Activated CD8-positive, alpha-beta memory T cell treated with anti-CD3 and anti-CD28 coated beads for 48 hours (primary cell): ENCODE data around the gene OAS2.
"Not testable (repeated sequence)": the region's sequence is repeated elsewhere in the genome, so short reads cannot be mapped to it uniquely, and the experiment has no call there.

ENCODE experiments used
- DNase-seq, 3 experiments: peaks; one replicate each; pipeline ENCODE4 v3.0.0-alpha.2; 2020; ENCODE audit warnings: low read depth in 2 of 3, low spot score in 2 of 3

The OAS2 gene

DNA sequence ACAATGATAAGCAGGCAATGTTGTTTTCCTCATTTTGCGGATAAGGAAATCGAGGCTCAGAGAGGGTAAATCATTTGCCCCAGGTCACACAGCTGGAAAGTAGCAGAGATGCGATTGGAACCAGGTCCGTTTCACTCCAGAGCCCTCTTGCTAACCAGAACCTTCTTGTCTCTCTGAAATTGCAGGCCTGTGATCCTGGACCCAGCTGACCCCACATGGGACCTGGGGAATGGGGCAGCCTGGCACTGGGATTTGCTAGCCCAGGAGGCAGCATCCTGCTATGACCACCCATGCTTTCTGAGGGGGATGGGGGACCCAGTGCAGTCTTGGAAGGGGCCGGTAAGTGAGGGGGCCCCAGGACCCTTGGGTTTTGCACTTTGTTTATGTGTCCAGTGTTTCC is 30.6 kb upstream of the OAS2 start:
- no peak for DNase-seq

DNA sequence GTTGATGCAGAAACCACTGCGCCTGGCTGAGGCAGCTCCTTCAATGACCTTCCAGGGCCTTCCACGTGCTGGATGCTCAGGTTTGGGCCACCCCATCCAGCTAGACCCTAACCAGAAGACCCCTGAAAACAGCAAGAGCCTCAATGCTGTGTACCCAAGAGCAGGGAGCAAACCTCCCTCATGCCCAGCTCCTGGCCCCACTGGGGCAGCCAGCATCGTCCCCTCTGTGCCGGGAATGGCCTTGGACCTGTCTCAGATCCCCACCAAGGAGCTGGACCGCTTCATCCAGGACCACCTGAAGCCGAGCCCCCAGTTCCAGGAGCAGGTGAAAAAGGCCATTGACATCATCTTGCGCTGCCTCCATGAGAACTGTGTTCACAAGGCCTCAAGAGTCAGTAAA is 29.5 kb upstream of the OAS2 start:
- no peak for DNase-seq

DNA sequence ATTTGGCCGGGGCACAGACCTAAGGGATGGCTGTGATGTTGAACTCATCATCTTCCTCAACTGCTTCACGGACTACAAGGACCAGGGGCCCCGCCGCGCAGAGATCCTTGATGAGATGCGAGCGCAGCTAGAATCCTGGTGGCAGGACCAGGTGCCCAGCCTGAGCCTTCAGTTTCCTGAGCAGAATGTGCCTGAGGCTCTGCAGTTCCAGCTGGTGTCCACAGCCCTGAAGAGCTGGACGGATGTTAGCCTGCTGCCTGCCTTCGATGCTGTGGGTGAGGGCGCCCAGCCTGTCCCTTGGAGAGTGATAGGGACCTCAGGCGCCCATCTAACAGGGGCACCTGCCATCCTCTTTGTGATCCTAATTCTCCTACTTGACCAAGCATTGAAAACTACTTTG is 27.6 kb upstream of the OAS2 start:
- DNase-seq: no peak

DNA sequence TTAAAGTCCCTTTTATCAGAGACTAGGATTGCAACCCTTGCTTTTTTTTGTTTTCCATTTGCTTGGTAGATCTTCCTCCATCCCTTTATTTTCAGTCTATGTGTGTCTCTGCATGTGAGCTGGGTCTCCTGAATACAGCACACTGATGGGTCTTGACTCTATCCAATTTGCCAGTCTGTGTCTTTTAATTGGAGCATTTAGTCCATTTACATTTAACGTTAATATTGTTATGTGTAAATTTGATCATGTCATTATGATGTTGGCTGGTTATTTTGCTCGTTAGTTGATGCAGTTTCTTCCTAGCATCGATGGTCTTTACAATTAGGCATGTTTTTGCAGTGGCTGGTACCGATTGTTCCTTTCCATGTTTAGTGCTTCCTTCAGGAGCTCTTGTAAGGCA is 21.2 kb upstream of the OAS2 start:
- not testable (repeated sequence) for DNase-seq

DNA sequence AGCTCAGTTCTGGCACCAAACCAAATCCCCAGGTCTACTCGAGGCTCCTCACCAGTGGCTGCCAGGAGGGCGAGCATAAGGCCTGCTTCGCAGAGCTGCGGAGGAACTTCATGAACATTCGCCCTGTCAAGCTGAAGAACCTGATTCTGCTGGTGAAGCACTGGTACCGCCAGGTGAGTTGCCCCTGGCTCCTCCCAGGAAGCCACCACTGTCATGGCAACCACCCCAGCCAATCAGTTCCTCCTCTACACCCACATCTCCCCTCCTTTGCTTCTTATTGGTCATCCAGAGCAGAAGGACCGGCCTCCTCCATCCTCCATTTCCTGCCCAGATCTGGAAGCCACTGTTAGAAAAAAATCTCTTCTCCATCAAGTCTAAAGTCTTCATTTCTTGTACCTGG is 17.2 kb upstream of the OAS2 start:
- no peak for DNase-seq

DNA sequence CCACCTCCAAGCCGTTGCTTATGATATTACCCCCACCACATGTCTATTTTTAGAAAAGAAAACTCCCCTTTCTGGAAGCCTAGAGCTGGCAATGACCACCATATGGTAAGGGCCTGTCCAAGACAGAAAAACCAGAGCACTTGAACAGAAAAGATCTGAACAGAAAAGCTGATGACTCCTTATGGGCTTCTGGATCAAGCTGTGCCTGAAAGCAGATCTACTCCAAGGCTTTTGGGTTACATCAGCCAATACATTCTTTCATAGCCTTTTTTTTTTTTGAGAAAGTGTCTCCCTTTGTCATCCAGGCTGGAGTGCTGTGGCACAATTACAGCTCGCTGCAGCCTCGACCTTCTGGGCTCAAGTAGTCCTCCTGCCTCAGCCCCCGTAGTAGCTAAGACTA is 16.8 kb upstream of the OAS2 start:
- DNase-seq: no peak

DNA sequence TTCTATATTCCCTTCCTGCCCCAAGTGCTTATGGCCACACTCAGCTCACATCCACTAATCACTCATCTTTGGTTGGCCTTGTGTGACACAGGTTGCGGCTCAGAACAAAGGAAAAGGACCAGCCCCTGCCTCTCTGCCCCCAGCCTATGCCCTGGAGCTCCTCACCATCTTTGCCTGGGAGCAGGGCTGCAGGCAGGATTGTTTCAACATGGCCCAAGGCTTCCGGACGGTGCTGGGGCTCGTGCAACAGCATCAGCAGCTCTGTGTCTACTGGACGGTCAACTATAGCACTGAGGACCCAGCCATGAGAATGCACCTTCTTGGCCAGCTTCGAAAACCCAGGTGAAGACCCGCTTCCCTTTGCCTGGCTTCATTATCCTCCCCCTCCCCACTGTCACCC is 15.8 kb upstream of the OAS2 start:
- no peak for DNase-seq

DNA sequence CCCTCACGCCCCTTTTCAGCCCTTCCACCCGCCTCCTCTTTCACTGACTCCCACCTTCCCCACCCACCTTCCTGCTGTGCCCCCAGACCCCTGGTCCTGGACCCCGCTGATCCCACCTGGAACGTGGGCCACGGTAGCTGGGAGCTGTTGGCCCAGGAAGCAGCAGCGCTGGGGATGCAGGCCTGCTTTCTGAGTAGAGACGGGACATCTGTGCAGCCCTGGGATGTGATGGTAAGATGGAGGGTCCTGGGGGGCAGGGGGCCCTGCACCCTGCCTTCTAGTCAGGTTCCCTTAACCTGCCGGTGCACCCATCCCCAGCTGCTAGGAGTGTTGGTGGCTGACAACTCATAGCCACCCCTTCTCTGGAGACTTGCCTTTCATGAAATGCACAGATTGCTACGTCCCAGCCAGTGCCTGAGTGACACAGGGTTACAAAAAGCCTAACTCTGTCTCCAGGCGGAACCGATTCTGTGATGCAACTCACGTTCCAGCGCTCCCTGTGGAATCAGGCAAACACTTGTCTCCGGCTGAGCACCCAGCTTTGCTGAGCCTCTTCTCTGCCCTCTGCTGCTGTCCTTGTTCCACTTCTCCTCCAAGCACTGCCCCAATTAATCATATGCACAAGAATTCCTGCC is 15.0 kb upstream of the OAS2 start:
- no peak for DNase-seq

DNA sequence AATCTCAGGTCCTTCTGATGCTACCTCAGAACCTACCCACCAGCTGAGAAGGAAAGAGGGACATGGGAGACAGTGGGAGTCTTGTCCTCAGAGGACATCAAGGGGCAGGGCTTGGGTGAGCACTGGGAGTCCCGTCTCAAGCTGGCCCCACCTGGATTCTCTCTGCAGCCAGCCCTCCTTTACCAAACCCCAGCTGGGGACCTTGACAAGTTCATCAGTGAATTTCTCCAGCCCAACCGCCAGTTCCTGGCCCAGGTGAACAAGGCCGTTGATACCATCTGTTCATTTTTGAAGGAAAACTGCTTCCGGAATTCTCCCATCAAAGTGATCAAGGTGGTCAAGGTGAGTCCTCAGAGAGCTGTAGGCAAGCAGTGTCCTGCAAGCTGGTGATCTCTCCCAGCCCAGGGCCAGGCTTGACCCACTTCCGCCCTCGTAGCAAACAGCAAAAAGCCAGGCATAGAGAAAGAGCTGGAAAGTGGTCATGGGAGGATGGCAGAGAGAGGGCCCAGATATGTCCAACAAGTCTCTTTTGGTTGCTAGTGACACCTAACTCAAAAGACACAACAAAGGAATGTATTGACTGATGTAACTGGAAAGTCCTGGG is 14.2 kb upstream of the OAS2 start:
- DNase-seq: no peak

DNA sequence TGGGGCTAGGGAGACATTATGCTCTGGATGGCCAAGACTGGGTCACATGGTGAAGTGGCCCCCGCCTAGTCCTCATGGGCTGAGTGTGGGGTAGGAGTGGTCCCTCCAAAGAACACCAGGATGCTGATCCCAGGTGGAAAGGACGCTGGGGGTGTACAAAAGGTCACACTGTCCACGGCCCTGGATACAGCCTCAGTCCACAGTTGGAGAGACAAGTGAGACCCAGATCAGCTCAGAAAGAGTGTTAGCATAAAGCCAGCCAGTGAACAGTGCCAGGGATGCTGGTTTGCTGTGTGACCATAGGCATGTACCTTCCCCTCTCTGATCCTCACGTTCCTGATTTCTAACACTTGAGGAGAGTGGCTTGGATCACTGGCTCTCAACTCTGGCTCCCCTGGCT is 13.4 kb upstream of the OAS2 start:
- DNase-seq: no peak

DNA sequence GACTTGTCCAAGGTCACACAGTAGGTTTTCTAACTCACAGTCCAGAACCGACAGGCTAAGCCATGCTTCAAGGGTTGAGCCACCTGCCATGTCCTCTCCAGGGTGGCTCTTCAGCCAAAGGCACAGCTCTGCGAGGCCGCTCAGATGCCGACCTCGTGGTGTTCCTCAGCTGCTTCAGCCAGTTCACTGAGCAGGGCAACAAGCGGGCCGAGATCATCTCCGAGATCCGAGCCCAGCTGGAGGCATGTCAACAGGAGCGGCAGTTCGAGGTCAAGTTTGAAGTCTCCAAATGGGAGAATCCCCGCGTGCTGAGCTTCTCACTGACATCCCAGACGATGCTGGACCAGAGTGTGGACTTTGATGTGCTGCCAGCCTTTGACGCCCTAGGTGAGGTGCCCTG is 12.7 kb upstream of the OAS2 start:
- no peak for DNase-seq

DNA sequence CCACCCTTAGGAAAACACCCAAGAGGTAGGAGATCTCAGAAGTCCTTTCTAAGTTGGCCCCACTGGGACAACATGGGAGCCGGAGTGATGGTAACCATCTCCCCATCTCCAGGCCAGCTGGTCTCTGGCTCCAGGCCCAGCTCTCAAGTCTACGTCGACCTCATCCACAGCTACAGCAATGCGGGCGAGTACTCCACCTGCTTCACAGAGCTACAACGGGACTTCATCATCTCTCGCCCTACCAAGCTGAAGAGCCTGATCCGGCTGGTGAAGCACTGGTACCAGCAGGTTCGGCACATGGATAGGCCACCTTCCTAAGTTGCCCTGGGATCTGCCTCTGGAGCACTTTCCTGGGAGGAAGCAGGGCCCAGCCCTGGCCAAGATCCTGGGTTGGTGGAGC is 11.0 kb upstream of the OAS2 start:
- DNase-seq: no peak

DNA sequence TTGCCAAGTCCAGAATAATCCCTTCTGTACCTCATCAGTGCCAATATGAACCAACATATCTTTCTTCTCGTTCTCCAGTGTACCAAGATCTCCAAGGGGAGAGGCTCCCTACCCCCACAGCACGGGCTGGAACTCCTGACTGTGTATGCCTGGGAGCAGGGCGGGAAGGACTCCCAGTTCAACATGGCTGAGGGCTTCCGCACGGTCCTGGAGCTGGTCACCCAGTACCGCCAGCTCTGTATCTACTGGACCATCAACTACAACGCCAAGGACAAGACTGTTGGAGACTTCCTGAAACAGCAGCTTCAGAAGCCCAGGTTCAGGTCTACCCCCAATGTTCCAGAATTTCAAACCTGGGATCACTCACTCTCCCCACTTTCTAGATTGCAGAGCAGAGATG is 10.5 kb upstream of the OAS2 start:
- no peak for DNase-seq

DNA sequence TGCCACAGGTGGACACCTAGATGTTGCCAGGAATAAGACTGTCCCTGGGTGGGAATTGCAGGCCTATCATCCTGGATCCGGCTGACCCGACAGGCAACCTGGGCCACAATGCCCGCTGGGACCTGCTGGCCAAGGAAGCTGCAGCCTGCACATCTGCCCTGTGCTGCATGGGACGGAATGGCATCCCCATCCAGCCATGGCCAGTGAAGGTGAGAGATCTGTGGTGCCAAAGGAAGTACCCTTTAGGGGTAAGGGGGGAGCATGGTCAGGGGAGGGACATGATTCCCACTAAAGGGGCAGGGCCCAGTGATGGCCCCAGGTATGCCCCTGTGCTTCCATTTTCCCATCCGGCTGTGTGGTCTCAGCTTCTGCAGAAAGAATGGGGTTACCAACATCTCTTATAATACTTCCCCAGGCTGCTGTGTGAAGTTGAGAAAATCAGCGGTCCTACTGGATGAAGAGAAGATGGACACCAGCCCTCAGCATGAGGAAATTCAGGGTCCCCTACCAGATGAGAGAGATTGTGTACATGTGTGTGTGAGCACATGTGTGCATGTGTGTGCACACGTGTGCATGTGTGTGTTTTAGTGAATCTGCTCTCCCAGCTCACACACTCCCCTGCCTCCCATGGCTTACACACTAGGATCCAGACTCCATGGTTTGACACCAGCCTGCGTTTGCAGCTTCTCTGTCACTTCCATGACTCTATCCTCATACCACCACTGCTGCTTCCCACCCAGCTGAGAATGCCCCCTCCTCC is 8.6 kb upstream of the OAS2 start:
- DNase-seq: no peak

DNA sequence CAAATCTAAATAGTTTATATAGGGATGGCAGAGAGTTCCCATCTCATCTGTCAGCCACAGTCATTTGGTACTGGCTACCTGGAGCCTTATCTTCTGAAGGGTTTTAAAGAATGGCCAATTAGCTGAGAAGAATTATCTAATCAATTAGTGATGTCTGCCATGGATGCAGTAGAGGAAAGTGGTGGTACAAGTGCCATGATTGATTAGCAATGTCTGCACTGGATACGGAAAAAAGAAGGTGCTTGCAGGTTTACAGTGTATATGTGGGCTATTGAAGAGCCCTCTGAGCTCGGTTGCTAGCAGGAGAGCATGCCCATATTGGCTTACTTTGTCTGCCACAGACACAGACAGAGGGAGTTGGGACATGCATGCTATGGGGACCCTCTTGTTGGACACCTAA is 7.9 kb upstream of the OAS2 start:
- no peak for DNase-seq

DNA sequence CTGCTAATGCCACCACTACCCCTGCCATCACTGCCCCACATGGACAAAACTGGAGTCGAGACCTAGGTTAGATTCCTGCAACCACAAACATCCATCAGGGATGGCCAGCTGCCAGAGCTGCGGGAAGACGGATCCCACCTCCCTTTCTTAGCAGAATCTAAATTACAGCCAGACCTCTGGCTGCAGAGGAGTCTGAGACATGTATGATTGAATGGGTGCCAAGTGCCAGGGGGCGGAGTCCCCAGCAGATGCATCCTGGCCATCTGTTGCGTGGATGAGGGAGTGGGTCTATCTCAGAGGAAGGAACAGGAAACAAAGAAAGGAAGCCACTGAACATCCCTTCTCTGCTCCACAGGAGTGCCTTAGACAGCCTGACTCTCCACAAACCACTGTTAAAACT is 7.1 kb upstream of the OAS2 start:
- no peak for DNase-seq

DNA sequence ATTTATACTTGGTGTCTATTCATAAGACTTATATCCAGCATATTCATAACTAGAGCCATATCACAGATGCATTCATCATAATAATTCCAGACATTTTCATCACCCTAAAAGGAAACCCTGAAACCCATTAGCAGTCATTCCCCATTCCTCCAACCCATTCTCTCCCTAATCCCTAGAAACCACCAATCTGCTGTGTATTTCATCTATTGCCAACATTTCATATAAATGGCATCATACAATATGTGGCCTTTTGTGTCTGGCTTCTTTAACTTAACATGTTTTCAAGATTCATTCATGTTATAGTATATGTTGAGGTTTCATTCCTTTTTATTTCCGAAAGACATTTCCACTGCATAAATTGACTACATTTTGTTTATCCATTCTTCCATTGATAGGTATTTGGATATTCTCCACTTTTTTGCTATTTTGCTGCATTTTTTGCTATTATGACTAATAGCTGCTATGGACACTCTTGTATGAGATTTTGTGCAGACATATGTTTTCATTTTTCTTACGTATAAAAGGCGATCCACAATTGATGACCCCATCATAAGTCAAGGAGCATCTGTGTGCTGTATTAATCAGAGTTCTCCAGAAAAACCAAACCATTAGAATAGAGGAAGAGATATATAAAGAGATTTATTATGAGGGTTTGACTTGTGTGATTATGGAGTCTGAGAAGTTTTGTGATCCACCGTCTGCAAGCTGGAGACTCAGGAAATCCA is 5.1 kb upstream of the OAS2 start:
- no peak for DNase-seq

DNA sequence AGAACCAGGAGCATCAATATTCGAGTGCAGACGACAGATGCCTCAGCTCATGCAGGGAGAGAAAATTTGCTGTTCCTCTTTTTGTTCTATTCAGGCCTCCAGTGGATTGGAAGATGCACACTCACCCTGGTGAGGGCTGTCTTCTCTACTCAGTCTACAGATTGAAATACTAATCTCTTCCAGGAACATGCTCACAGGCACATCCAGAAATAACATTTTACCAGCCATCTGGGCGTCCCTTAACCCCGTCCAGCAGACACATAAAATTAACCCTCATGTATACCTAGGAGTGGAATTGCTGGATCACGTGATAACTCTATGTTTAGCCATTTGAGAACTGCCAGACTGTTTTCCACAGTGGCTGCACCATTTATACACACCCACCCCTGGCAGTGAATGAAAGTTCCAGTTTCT is 4.5 kb upstream of the OAS2 start:
- no peak for DNase-seq

DNA sequence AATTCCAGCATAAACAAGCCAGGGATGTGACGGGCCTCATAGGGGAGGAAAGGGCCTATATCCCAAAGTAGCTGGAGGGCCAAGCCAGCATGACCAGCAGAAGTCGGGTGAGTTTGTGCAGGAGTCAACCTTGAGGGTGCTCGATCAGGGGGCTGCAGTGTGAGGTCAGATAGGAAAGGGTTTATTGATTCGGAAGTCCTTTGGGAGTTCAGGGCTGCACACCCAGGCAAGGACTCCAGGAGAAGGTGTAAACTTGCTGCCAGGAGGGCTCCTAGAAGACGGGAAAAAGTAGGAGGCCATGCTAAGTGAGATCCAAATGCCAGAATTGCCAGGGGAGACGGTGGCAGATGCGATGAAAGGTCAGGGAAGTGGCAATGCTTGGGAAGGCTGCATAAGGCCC is 3.4 kb upstream of the OAS2 start:
- no peak for DNase-seq

DNA sequence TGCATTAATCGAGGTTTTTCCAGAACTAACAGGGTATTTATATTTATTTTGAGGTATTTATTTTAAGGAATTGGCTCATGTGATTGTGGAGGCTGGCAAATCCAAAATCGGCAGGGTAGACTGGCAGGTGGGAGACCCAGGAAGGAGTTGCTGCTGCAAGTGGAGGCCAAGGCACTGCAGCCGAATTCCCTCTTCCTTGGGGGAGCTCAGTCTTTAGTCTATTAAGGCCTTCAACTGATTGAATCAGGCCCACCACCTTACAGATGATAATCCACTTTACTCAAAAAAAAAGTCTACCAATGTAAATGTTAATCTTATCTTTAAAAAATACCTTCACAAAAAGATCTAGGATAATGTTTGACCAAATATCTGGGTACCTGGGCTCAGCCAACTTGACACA is 1.2 kb upstream of the OAS2 start:
- no peak for DNase-seq

DNA sequence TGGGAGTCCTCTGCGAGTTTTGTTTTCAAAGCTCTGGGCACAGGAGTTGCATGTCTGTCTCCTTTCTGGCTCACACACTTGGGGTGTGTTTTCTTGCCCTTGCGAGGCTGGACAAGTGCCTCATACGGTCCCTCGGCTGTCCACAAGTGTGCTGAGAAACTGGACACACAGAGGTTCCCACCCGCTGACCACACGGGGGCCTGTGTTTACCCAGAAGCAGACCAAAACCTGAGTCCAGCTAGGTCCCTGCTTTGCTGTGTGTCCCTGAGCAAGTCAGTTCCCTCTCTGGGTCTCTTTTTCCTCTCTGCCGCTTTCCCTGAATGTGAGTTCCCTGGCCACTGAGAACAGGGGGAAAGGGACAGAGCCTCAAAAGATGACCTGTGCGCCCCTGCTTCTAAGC is 678 bp upstream of the OAS2 start:
- DNase-seq: no peak

DNA sequence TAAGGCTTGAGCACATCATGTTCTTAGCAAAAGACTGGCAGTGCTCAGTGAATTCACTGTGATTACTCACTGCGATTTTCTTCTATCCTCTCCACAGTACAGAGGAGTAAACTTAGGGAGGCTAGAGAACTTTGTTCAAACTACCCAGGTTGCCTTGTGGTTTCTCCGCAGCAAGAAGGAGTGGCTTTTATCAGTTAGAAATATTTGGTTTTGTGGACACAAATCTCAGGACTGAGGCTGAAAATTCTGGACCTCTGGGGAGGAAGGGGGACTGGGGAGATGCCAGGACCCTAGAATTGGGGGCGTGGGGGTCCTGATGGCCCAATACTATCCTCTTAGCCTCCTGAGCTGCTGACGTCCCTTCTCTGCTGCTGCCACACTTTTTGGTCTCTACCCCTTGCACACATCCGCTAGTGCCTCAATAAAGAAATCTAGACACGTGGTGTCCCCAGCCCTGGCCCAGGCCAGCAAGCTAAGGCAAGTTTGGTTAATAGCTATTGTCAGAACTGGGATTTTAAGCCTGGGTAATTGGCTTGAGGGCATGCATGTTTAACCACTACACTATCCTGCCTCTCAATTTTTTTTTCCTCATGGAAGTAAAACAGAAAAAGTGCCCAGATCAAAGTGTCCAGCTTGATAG is 842 bp downstream of the OAS2 start:
- peak in 1 of 3 experiments; percentile 7 for DNase-seq
